HepG2 (cell line): ENCODE data around the gene UCKL1. TPM values are rescaled to one million over a fixed set of nuclear protein-coding genes. Genes with fewer than 3 reads are reported as not detected.

Experiments
- CBX5 ChIP-seq: sonication (generic); formaldehyde crosslinking; IDR thresholded peaks from 2 replicates; pipeline ENCODE4 v1.4.0; 2020; ENCODE audit warnings: missing genetic modification reagents, borderline replicate concordance
- FOSL2 ChIP-seq: sonication (generic); formaldehyde crosslinking; IDR thresholded peaks from 2 replicates; pipeline ENCODE4 v1.4.0; 2020; ENCODE audit warnings: missing genetic modification reagents
- FOXA1 ChIP-seq, 2 experiments: fragments of 450-650 bp in 1 of 2; sonication (generic) in 1 of 2; formaldehyde crosslinking in 1 of 2; IDR thresholded peaks; 2 replicates each; pipeline versions ENCODE4 v1.4.0 to v1.6.1; 2016 to 2020; ENCODE audit warnings: missing genetic modification reagents in 1 of 2
- NFIC ChIP-seq: IDR thresholded peaks from 2 replicates; pipeline ENCODE4 v1.6.1; 2012; ENCODE audit warnings: mild to moderate bottlenecking, low read length, inconsistent platforms
- PAF1 ChIP-seq: IDR thresholded peaks from 2 replicates; pipeline ENCODE4 v1.6.1; 2016; ENCODE audit warnings: missing genetic modification reagents, missing compliant biosample characterization
- PHF21A ChIP-seq: sonication (generic); formaldehyde crosslinking; IDR thresholded peaks from 2 replicates; pipeline ENCODE4 v1.5.0; 2020; ENCODE audit warnings: mild to moderate bottlenecking, missing genetic modification reagents
- RBM22 ChIP-seq: fragments of 200-400 bp; formaldehyde crosslinking; optimal IDR thresholded peaks from 2 replicates; pipeline ENCODE3; 2017; ENCODE audit warnings: mild to moderate bottlenecking, low read length, moderate library complexity
- RFXANK ChIP-seq: IDR thresholded peaks from 2 replicates; pipeline ENCODE4 v1.6.1; 2016
- SIX4 ChIP-seq: sonication (generic); formaldehyde crosslinking; IDR thresholded peaks from 2 replicates; pipeline ENCODE4 v1.4.0; 2020; ENCODE audit warnings: missing genetic modification reagents
- SMAD1 ChIP-seq: sonication (generic); formaldehyde crosslinking; IDR thresholded peaks from 2 replicates; pipeline ENCODE4 v1.4.0; 2020; ENCODE audit warnings: missing genetic modification reagents, low read depth, mild to moderate bottlenecking, borderline replicate concordance
- TARDBP ChIP-seq: sonication (generic); formaldehyde crosslinking; IDR thresholded peaks from 2 replicates; pipeline ENCODE4 v1.8.0; 2022; ENCODE audit warnings: mild to moderate bottlenecking, missing genetic modification reagents
- ZFP36L2 ChIP-seq: sonication (generic); formaldehyde crosslinking; IDR thresholded peaks from 2 replicates; pipeline ENCODE4 v1.4.0; 2020; ENCODE audit warnings: missing genetic modification reagents
- ZFY ChIP-seq: sonication (generic); formaldehyde crosslinking; IDR thresholded peaks from 2 replicates; pipeline ENCODE4 v1.4.0; 2020; ENCODE audit warnings: missing genetic modification reagents
- ZMYM2 ChIP-seq: sonication (generic); formaldehyde crosslinking; IDR thresholded peaks from 2 replicates; pipeline ENCODE4 v1.8.0; 2022; ENCODE audit warnings: mild to moderate bottlenecking, missing genetic modification reagents
- ZMYM3 ChIP-seq: sonication (generic); formaldehyde crosslinking; IDR thresholded peaks from 2 replicates; pipeline ENCODE4 v1.5.1; 2020; ENCODE audit warnings: mild to moderate bottlenecking, missing genetic modification reagents
- ZNF589 ChIP-seq: sonication (generic); formaldehyde crosslinking; conservative IDR thresholded peaks from 2 replicates; pipeline ENCODE4 v1.8.0; 2022; ENCODE audit warnings: mild to moderate bottlenecking, moderate library complexity, missing genetic modification reagents
- ZNF761 ChIP-seq: sonication (generic); formaldehyde crosslinking; conservative IDR thresholded peaks from 2 replicates; pipeline ENCODE4 v1.4.0; 2020; ENCODE audit warnings: mild to moderate bottlenecking, missing genetic modification reagents
- polyA plus RNA-seq, 8 experiments: library from polyadenylated mRNA; depleted of rRNA in 3 of 8; stranded (reverse) in 7 of 8; unstranded in 1 of 8; fragments of >200 nt; fragmentation: Illumina TruSeq in 4 of 8; extraction: Trizol in 4 of 8; gene quantifications; 2 replicates each; pipeline versions ENCODE4 v1.2.1 to v1.2.3, GENCODE V29; 2011 to 2016; ENCODE audit warnings: low read depth in 4 of 8, missing spikeins in 1 of 8, mixed read lengths in 1 of 8; ENCODE audit not compliant: insufficient read depth in 1 of 8
- total RNA-seq, 5 experiments: library from RNA; depleted of rRNA; stranded (reverse); fragments of >200 nt; fragmentation: Illumina TruSeq; extraction: Trizol; gene quantifications; 2 replicates each; pipeline ENCODE4 v1.2.3, GENCODE V29; 2016; ENCODE audit warnings: low read depth in 1 of 5
- TF ChIP-seq, protein P1 (sequence below), 2 experiments: sonication (generic) in 1 of 2; formaldehyde crosslinking in 1 of 2; IDR thresholded peaks; 2 replicates each; pipeline versions ENCODE4 v1.5.1 to v1.6.1; 2011 to 2020; ENCODE audit warnings: borderline replicate concordance in 1 of 2, low read depth in 1 of 2, low read length in 1 of 2, mild to moderate bottlenecking in 1 of 2, missing genetic modification reagents in 1 of 2, moderate library complexity in 1 of 2
- TF ChIP-seq, protein P2 (sequence below), 2 experiments: fragments of 450-650 bp in 1 of 2; sonication (generic) in 1 of 2; formaldehyde crosslinking; IDR thresholded peaks; 2 replicates each; pipeline versions ENCODE4 v1.5.0 to v1.8.0; 2020 to 2022; ENCODE audit warnings: mild to moderate bottlenecking in 1 of 2, missing genetic modification reagents in 1 of 2
- TF ChIP-seq, protein P3 (sequence below): sonication (generic); formaldehyde crosslinking; IDR thresholded peaks from 2 replicates; pipeline ENCODE4 v1.9.0; 2021; ENCODE audit warnings: missing genetic modification reagents, mild to moderate bottlenecking, borderline replicate concordance
- TF ChIP-seq, protein P4 (sequence below): IDR thresholded peaks from 2 replicates; pipeline ENCODE4 v1.6.1; 2016; ENCODE audit warnings: low read depth, control low read depth
- TF ChIP-seq, protein P5 (sequence below): sonication (generic); formaldehyde crosslinking; IDR thresholded peaks from 2 replicates; pipeline ENCODE4 v1.8.0; 2022; ENCODE audit warnings: mild to moderate bottlenecking, missing genetic modification reagents, moderate library complexity

The UCKL1 gene
- total and polyA plus RNA-seq, 2 of the 13 experiments (the other 11 are each of a cell fraction or from before 2014, with no cell fraction given), result 50.2 to 126 TPM

DNA sequence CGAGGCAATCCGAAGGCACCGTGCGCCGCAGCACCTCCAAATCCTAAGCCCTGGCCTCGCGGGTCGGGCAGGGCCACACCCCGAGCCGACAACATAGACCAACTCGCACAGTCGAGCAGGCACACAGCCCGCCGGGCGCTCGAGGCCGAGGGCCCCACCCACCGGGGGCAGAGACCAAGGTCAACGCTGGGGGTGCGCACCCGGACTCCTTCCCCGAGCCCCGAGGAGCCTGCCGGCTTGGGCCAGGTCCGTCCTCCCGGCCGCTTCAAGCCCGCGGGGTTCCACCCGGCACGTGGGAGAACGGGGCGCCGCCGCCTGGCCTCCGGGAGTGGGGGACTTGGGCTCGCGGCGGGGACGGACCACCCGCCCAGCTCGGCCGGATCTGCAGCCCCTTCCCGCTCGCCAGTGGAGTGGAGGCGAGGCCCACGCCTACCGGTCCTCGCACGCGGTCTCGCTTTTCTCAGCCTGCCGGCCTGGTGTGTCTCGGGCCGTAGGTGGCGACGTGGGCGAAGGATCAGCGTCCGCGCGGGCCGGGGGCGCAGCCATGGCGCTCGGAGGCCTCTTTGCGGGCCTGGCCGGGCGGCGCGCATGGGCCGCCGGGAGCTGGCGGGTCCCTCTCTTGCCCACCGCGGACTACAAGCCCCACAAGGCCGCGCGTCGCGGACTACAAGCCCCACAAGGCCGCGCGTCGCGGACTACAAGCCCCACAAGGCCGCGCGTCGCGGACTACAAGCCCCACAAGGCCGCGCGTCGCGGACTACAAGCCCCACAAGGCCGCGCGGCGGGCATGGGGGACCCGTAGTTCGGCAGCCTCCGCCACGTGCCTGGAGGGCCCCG, at the start of gene UCKL1 (continued):
- TF ChIP-seq, protein P1, sequence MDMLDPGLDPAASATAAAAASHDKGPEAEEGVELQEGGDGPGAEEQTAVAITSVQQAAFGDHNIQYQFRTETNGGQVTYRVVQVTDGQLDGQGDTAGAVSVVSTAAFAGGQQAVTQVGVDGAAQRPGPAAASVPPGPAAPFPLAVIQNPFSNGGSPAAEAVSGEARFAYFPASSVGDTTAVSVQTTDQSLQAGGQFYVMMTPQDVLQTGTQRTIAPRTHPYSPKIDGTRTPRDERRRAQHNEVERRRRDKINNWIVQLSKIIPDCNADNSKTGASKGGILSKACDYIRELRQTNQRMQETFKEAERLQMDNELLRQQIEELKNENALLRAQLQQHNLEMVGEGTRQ (IDR thresholded peaks at IDR 0.05; ENCODE audit: low read depth, low read length), result peak; percentile 76
- TF ChIP-seq, protein P1 (CRISPR knock-in tag; IDR thresholded peaks at IDR 0.05; ENCODE audit: borderline replicate concordance), result peak; percentile 91
- TF ChIP-seq ZMYM3 (CRISPR knock-in tag), result peak; percentile 61; the same call in 1 of the 2 replicates
- TF ChIP-seq CBX5 (CRISPR knock-in tag), result peak; percentile 78; the same call in 1 of the 2 replicates
- TF ChIP-seq NFIC, result no peak
- peak; percentile 90 for TF ChIP-seq RFXANK (CRISPR knock-in tag)
- peak; percentile 91; the same call in 1 of the 2 replicates for TF ChIP-seq ZNF589 (CRISPR knock-in tag)
- TF ChIP-seq PAF1 (CRISPR knock-in tag), result peak; percentile 94
- TF ChIP-seq SMAD1, result peak; percentile 90; the same call in 1 of the 2 replicates
- peak; percentile 63 for TF ChIP-seq SIX4 (CRISPR knock-in tag)
- peak; percentile 100 for TF ChIP-seq RBM22
- peak; percentile 87; the same call in 1 of the 2 replicates for TF ChIP-seq ZFP36L2 (CRISPR knock-in tag)
- TF ChIP-seq FOXA1 (IDR thresholded peaks at IDR 0.05), result no peak
- peak; percentile 31 for TF ChIP-seq FOXA1 (CRISPR knock-in tag; IDR thresholded peaks at IDR 0.05)
- peak; percentile 99 for TF ChIP-seq ZNF761
- peak; percentile 56 for TF ChIP-seq FOSL2
- TF ChIP-seq, protein P2, sequence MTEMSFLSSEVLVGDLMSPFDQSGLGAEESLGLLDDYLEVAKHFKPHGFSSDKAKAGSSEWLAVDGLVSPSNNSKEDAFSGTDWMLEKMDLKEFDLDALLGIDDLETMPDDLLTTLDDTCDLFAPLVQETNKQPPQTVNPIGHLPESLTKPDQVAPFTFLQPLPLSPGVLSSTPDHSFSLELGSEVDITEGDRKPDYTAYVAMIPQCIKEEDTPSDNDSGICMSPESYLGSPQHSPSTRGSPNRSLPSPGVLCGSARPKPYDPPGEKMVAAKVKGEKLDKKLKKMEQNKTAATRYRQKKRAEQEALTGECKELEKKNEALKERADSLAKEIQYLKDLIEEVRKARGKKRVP (CRISPR knock-in tag; IDR thresholded peaks at IDR 0.05), result peak; percentile 33 to 52; a peak in 2 of 4 replicates
- TF ChIP-seq, protein P3, sequence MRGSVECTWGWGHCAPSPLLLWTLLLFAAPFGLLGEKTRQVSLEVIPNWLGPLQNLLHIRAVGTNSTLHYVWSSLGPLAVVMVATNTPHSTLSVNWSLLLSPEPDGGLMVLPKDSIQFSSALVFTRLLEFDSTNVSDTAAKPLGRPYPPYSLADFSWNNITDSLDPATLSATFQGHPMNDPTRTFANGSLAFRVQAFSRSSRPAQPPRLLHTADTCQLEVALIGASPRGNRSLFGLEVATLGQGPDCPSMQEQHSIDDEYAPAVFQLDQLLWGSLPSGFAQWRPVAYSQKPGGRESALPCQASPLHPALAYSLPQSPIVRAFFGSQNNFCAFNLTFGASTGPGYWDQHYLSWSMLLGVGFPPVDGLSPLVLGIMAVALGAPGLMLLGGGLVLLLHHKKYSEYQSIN (CRISPR knock-in tag), result peak; percentile 92; the same call in 1 of the 2 replicates
- TF ChIP-seq PHF21A (CRISPR knock-in tag), result peak; percentile 97
- TF ChIP-seq, protein P4, sequence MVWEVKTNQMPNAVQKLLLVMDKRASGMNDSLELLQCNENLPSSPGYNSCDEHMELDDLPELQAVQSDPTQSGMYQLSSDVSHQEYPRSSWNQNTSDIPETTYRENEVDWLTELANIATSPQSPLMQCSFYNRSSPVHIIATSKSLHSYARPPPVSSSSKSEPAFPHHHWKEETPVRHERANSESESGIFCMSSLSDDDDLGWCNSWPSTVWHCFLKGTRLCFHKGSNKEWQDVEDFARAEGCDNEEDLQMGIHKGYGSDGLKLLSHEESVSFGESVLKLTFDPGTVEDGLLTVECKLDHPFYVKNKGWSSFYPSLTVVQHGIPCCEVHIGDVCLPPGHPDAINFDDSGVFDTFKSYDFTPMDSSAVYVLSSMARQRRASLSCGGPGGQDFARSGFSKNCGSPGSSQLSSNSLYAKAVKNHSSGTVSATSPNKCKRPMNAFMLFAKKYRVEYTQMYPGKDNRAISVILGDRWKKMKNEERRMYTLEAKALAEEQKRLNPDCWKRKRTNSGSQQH, result peak; percentile 96
- TF ChIP-seq ZFY (CRISPR knock-in tag), result peak; percentile 100
- TF ChIP-seq, protein P5, sequence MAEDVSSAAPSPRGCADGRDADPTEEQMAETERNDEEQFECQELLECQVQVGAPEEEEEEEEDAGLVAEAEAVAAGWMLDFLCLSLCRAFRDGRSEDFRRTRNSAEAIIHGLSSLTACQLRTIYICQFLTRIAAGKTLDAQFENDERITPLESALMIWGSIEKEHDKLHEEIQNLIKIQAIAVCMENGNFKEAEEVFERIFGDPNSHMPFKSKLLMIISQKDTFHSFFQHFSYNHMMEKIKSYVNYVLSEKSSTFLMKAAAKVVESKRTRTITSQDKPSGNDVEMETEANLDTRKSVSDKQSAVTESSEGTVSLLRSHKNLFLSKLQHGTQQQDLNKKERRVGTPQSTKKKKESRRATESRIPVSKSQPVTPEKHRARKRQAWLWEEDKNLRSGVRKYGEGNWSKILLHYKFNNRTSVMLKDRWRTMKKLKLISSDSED (CRISPR knock-in tag), result no peak
- TF ChIP-seq ZMYM2 (CRISPR knock-in tag), result peak; percentile 65; the same call in 1 of the 2 replicates
- TF ChIP-seq TARDBP (CRISPR knock-in tag), result peak; percentile 82
